ENCODE data around the gene APH1A. TPM values are rescaled to one million over a fixed set of nuclear protein-coding genes. Genes with fewer than 3 reads are reported as not detected.

The APH1A gene
- total and polyA plus RNA-seq, 9 of the 15 experiments (the other 6 are each of a cell fraction or from before 2014, with no cell fraction given), result 5.6 to 123 (median 77.0) TPM

- TF ChIP-seq ZNF695 (CRISPR knock-in tag; IDR thresholded peaks at IDR 0.05) (no peak), CTCFL (IDR thresholded peaks at IDR 0.05; ENCODE audit: borderline replicate concordance, insufficient read depth, low read depth, low read length, poor library complexity, severe bottlenecking) (no peak), IRF2 (CRISPR knock-in tag; IDR thresholded peaks at IDR 0.05) (no peak), GABPA (tag; conservative IDR thresholded peaks at IDR 0.05; ENCODE audit: low read depth) (peak; percentile 95), SRSF9 (IDR thresholded peaks at IDR 0.05; ENCODE audit: borderline replicate concordance, low read depth, low read length) (no peak), GABPB1 (CRISPR knock-in tag; IDR thresholded peaks at IDR 0.05) (peak; percentile 93), TSC22D4 (tag; IDR thresholded peaks at IDR 0.05) (no peak), POLR2A (conservative IDR thresholded peaks at IDR 0.05) (peak; percentile 72), HMGXB4 (CRISPR knock-in tag; IDR thresholded peaks at IDR 0.05) (0 out of 2 replicates have a peak, but pooled peaks have one; percentile 64), SMAD3 (CRISPR knock-in tag; conservative IDR thresholded peaks at IDR 0.05) (no peak), ZNF609 (CRISPR knock-in tag; IDR thresholded peaks at IDR 0.05; ENCODE audit: borderline replicate concordance) (0 out of 2 replicates have a peak, but pooled peaks have one; percentile 12), PML (IDR thresholded peaks at IDR 0.05; ENCODE audit: low read length) (0 out of 2 replicates have a peak, but pooled peaks have one; percentile 13), JUNB (CRISPR knock-in tag; conservative IDR thresholded peaks at IDR 0.05) (no peak), RBM25 (IDR thresholded peaks at IDR 0.05; ENCODE audit: low read depth, low read length, severe bottlenecking) (no peak), ZMIZ1 (IDR thresholded peaks at IDR 0.05; ENCODE audit: low read depth in 2 of 2, low read length in 2 of 2) (no peak)
These were observed at the start of gene APH1A (continued) for GRCh38 chr1:150268705-150269403.

All from K562 (cell line).